GM06990 (cell line): Measurements from ENCODE around the gene BATF3.
"Not testable (repeated sequence)": the region's sequence is repeated elsewhere in the genome, so short reads cannot be mapped to it uniquely, and the experiment has no call there.

ENCODE experiments used
- DNase-seq: peaks from one replicate; pipeline ENCODE4 v3.0.0-alpha.2; 2011; ENCODE audit not compliant: insufficient read length; ENCODE audit errors: extremely low read depth
- H3K27me3 ChIP-seq: replicated peaks from 2 replicates; pipeline ENCODE4 v1.6.0; 2011; ENCODE audit warnings: low read length; ENCODE audit not compliant: control insufficient read depth, insufficient read depth
- H3K36me3 ChIP-seq: 2 replicates; pipeline ENCODE4 v1.5.1; 2011; ENCODE audit warnings: low read length; ENCODE audit not compliant: control insufficient read depth, insufficient read depth
- H3K4me3 ChIP-seq: replicated peaks from 2 replicates; pipeline ENCODE4 v1.5.1; 2011; ENCODE audit warnings: low read depth, mild to moderate bottlenecking, control low read depth, low read length
- TF ChIP-seq, protein P1 (sequence below): IDR thresholded peaks from 2 replicates; pipeline ENCODE4 v1.5.1; 2011; ENCODE audit warnings: low read length, control low read depth, mild to moderate bottlenecking, inconsistent platforms; ENCODE audit not compliant: insufficient read depth, poor library complexity, severe bottlenecking

The BATF3 gene

GRCh38 chr1:212667223-212668139, 32.2 kb downstream of the BATF3 start:
- no peak for DNase-seq
- TF ChIP-seq, protein P1, sequence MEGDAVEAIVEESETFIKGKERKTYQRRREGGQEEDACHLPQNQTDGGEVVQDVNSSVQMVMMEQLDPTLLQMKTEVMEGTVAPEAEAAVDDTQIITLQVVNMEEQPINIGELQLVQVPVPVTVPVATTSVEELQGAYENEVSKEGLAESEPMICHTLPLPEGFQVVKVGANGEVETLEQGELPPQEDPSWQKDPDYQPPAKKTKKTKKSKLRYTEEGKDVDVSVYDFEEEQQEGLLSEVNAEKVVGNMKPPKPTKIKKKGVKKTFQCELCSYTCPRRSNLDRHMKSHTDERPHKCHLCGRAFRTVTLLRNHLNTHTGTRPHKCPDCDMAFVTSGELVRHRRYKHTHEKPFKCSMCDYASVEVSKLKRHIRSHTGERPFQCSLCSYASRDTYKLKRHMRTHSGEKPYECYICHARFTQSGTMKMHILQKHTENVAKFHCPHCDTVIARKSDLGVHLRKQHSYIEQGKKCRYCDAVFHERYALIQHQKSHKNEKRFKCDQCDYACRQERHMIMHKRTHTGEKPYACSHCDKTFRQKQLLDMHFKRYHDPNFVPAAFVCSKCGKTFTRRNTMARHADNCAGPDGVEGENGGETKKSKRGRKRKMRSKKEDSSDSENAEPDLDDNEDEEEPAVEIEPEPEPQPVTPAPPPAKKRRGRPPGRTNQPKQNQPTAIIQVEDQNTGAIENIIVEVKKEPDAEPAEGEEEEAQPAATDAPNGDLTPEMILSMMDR: peak; percentile 4
- Histone ChIP-seq H3K36me3 (no peaks in the 10 kb centered on the region), H3K27me3 (no peaks in the 10 kb centered on the region), H3K4me3 (no peak overlapping the region)

DNA sequence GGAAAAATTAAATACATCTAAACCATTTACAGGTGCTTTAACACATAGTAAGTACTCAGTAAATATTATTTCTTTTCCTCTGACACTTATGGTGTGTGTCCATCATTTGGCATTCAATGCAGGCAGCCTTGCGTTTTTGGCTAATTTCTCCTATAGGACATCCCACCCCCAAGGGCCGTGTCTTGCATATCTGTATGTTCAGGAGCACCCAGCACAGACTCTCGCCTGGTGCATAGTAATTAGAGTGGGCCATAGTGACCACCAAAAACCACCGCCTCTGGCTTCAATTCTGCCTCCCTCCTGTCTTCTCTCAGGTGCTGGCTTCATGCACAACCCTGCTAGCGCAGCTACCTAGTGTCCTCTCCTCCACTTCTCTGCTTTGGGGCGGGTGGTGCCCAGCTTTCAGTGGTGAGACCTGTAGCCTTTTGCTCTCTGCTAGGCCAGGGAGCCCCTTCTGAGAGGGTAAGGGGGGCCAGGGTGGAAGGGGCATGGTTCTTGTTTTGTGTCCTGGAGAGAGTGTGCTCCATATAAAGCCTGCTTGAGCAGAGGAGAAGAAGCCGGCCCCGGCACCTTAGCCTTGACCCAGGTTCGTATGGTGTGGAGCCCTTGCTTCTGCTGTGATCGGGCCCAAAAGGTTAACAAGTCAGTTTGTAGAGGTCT, 33.4 kb downstream of the BATF3 start:
- Histone ChIP-seq H3K27me3 (no peaks in the 10 kb centered on the region), H3K36me3 (no peaks in the 10 kb centered on the region), H3K4me3 (no peak overlapping the region)
- no peak for DNase-seq
- TF ChIP-seq, protein P1: no peak

DNA sequence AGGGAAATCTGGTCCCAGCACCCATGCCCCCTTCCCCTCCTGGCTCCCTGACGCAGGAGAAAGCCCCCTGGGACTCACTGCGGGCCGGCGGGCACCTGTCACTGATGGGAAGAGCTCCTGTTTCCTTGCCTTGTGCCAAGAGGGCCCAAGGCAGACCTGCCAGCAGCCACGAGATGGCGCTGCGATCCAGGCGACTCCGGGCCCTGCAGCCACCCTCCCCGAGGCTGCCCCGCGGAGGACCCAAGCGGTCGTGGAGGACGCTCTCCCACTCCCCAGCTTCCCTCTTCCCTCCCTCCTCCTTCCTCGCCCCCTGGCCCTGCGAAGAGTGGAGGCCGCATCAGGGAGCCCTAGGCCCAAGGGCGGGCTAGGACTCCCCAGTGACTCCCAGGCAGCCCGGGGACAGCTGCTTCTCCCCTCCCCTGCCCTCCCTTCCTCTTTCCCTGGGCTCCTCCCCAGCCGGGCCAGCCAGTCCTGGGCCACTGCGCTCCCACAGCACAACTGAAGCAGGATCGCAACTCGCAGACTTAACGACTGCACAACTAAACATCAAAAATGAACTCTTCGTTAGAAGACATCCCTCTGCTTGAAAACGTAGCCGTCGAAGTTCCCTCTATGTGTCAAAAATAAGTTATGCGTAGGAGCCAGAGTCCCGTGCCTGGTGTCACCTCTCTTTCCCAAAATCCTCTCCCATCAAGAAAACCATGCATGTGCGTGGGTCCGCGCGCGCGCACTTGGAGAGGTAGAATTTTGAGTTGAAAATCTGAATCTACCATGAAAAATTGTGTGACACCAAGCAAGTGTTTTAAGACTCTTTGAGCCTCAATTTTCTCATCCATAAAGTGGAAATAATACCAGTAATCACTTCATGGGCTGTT, 34.2 kb downstream of the BATF3 start:
- H3K36me3 ChIP-seq: no peaks in the 10 kb centered on the region
- H3K27me3 ChIP-seq: no peaks in the 10 kb centered on the region
- TF ChIP-seq, protein P1: peak; percentile 97
- peak overlapping the region; percentile 69 for H3K4me3 ChIP-seq
- peak; percentile 82 for DNase-seq

GRCh38 chr1:212664409-212665199, 35.0 kb downstream of the BATF3 start:
- no peak overlapping the region for H3K4me3 ChIP-seq
- H3K27me3 ChIP-seq: no peaks in the 10 kb centered on the region
- no peaks in the 10 kb centered on the region for H3K36me3 ChIP-seq
- TF ChIP-seq, protein P1: no peak
- no peak for DNase-seq

DNA sequence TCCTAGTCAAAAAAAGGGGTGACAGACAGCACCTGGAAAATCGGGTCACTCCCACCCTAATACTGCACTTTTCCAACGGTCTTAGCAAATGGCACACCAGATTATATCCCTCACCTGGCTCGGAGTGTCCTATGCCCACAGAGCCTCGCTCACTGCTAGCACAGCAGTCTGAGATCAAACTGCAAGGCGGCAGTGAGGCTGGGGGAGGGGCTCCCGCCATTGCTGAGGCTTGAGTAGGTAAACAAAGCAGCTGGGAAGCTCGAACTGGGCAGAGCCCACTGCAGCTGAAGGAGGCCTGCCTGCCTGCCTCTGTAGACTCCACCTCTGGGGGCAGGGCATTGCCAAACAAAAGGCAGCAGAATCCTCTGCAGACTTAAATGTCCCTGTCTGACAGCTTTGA, 41.4 kb downstream of the BATF3 start:
- not testable (repeated sequence) for DNase-seq, H3K27me3 ChIP-seq, H3K36me3 ChIP-seq, H3K4me3 ChIP-seq
